IMR-90 (cell line): ENCODE data around the gene TSEN34. TPM values are rescaled to one million over a fixed set of nuclear protein-coding genes. Genes with fewer than 3 reads are reported as not detected.

Source experiments
- ATAC-seq: fragments of 200-7000 bp; cut with Tn5 transposase; 2 replicates; pipeline ENCODE4 v1.9.1; 2020; ENCODE audit warnings: low read depth, mild to moderate bottlenecking, moderate library complexity
- BruUV-seq: library from RNA; stranded (reverse); fragments of 400-500 nt; replicated peaks from 2 replicates; lab custom pipeline; 2021; lab: Mats Ljungman, UMichigan
- CTCF ChIA-PET: fragments of 300-600 bp; formaldehyde crosslinking; extraction: SDS; loops from one replicate; lab custom pipeline; 2021; ENCODE audit warnings: antibody characterized with exemption; lab: Yijun Ruan, JAX
- POLR2A ChIA-PET: fragments of 300-600 bp; sonication (Branson Sonifier 250); formaldehyde crosslinking; loops from one replicate; lab custom pipeline; 2022; ENCODE audit warnings: antibody characterized with exemption; ENCODE audit not compliant: unreplicated experiment; lab: Charles Lee
- DNase-seq: peaks from one replicate; pipeline ENCODE4 v3.0.0; 2013
- H2AFZ ChIP-seq: replicated peaks from 2 replicates; pipeline ENCODE3; 2013; ENCODE audit warnings: low read length, mild to moderate bottlenecking; ENCODE audit not compliant: poor library complexity
- H2AK5ac ChIP-seq: 2 replicates; pipeline ENCODE4 v1.6.1; 2013; ENCODE audit warnings: low read depth, low read length, inconsistent platforms
- H2AK9ac ChIP-seq: replicated peaks from 2 replicates; pipeline ENCODE3; 2013; ENCODE audit warnings: mild to moderate bottlenecking, low read depth, low read length, moderate library complexity; ENCODE audit not compliant: poor library complexity
- H2BK120ac ChIP-seq: 2 replicates; pipeline ENCODE4 v1.6.1; 2013; ENCODE audit warnings: low read depth, low read length, inconsistent platforms
- H2BK15ac ChIP-seq: 3 replicates; pipeline ENCODE4 v1.6.1; 2013; ENCODE audit warnings: low read depth, low read length, inconsistent platforms
- H2BK20ac ChIP-seq: 2 replicates; pipeline ENCODE4 v1.6.1; 2013; ENCODE audit warnings: low read depth, mild to moderate bottlenecking, inconsistent platforms, low read length, moderate library complexity
- H2BK5ac ChIP-seq: 2 replicates; pipeline ENCODE4 v1.6.1; 2013; ENCODE audit warnings: mild to moderate bottlenecking, low read depth, low read length, inconsistent platforms; ENCODE audit not compliant: poor library complexity, severe bottlenecking
- H3K14ac ChIP-seq: replicated peaks from 2 replicates; pipeline ENCODE4 v1.6.1; 2013; ENCODE audit warnings: low read depth, low read length, inconsistent platforms
- H3K18ac ChIP-seq: 2 replicates; pipeline ENCODE4 v1.6.1; 2013; ENCODE audit warnings: low read depth, low read length, control low read depth
- H3K23ac ChIP-seq: 2 replicates; pipeline ENCODE4 v1.6.1; 2013; ENCODE audit warnings: low read depth, low read length, inconsistent platforms
- H3K27ac ChIP-seq: 2 replicates; pipeline ENCODE4 v1.5.1; 2013; ENCODE audit warnings: mild to moderate bottlenecking, control low read depth, low read length; ENCODE audit not compliant: insufficient read depth
- H3K27me3 ChIP-seq: 2 replicates; pipeline ENCODE4 v1.6.1; 2013; ENCODE audit warnings: low read length; ENCODE audit not compliant: control insufficient read depth, insufficient read depth
- H3K36me3 ChIP-seq: 2 replicates; pipeline ENCODE4 v1.6.1; 2013; ENCODE audit warnings: low read length, mixed read lengths; ENCODE audit not compliant: control insufficient read depth, insufficient read depth
- H3K4ac ChIP-seq: 2 replicates; pipeline ENCODE4 v1.6.1; 2013; ENCODE audit warnings: low read depth, low read length, inconsistent platforms
- H3K4me1 ChIP-seq: 2 replicates; pipeline ENCODE4 v1.6.1; 2013; ENCODE audit warnings: low read length, mixed read lengths; ENCODE audit not compliant: control insufficient read depth, insufficient read depth
- H3K4me2 ChIP-seq: 2 replicates; pipeline ENCODE4 v1.6.1; 2013; ENCODE audit warnings: low read depth, mild to moderate bottlenecking, control low read depth, low read length, moderate library complexity
- H3K4me3 ChIP-seq: 2 replicates; pipeline ENCODE4 v1.5.1; 2013; ENCODE audit warnings: low read depth, mild to moderate bottlenecking, control low read depth, low read length, moderate library complexity; ENCODE audit not compliant: insufficient read depth
- H3K56ac ChIP-seq: 2 replicates; pipeline ENCODE4 v1.6.1; 2013; ENCODE audit warnings: low read length, inconsistent platforms; ENCODE audit not compliant: insufficient read depth; ENCODE audit errors: extremely low read depth
- H3K79me1 ChIP-seq, 2 experiments: 2 replicates each; pipeline ENCODE4 v1.6.1; 2013; ENCODE audit warnings: low read length in 2 of 2, inconsistent platforms in 1 of 2, low read depth in 1 of 2
- H3K9ac ChIP-seq: 2 replicates; pipeline ENCODE4 v1.6.1; 2013; ENCODE audit warnings: low read depth, low read length, control low read depth
- H3K9me1 ChIP-seq: 2 replicates; pipeline ENCODE4 v1.6.1; 2013; ENCODE audit warnings: low read length, inconsistent platforms; ENCODE audit not compliant: insufficient read depth
- H3K9me3 ChIP-seq: 2 replicates; pipeline ENCODE4 v1.6.1; 2013; ENCODE audit warnings: low read length; ENCODE audit not compliant: control insufficient read depth, insufficient read depth
- H4K20me1 ChIP-seq: 2 replicates; pipeline ENCODE4 v1.6.1; 2013; ENCODE audit warnings: low read length, inconsistent platforms; ENCODE audit not compliant: insufficient read depth
- H4K5ac ChIP-seq: 2 replicates; pipeline ENCODE4 v1.6.1; 2013; ENCODE audit warnings: mild to moderate bottlenecking, low read depth, low read length, control low read depth
- H4K8ac ChIP-seq, 2 experiments: 2 replicates each; pipeline ENCODE4 v1.6.1; 2013; ENCODE audit warnings: low read depth in 2 of 2, low read length in 2 of 2, control low read depth in 1 of 2, inconsistent platforms in 1 of 2
- H4K91ac ChIP-seq: 2 replicates; pipeline ENCODE4 v1.6.1; 2013; ENCODE audit warnings: low read depth, low read length, inconsistent platforms; ENCODE audit not compliant: insufficient read depth
- BHLHE40 ChIP-seq: fragments of 150-350 bp; IDR thresholded peaks from 2 replicates; pipeline ENCODE4 v1.6.1; 2016; ENCODE audit warnings: mild to moderate bottlenecking, low read depth, low read length
- CEBPB ChIP-seq: IDR thresholded peaks from 2 replicates; pipeline ENCODE4 v1.6.1; 2012; ENCODE audit warnings: low read depth, low read length, improper control_type of control experiment
- CHD1 ChIP-seq: IDR thresholded peaks from 2 replicates; pipeline ENCODE4 v1.6.1; 2012; ENCODE audit warnings: low read depth, low read length, improper control_type of control experiment
- CTCF ChIP-seq: conservative IDR thresholded peaks from 2 replicates; pipeline ENCODE4 v1.5.1; 2012; ENCODE audit warnings: mild to moderate bottlenecking, low read depth, low read length, improper control_type of control experiment
- ELK1 ChIP-seq: fragments of 150-350 bp; IDR thresholded peaks from 2 replicates; pipeline ENCODE4 v1.6.1; 2016; ENCODE audit warnings: low read depth, mild to moderate bottlenecking, low read length, moderate library complexity, borderline replicate concordance
- FOS ChIP-seq: fragments of 150-350 bp; IDR thresholded peaks from 2 replicates; pipeline ENCODE4 v1.6.1; 2016; ENCODE audit warnings: low read depth, low read length
- MAFK ChIP-seq: IDR thresholded peaks from 2 replicates; pipeline ENCODE4 v1.6.1; 2012; ENCODE audit warnings: low read depth, low read length, improper control_type of control experiment
- MAZ ChIP-seq: IDR thresholded peaks from 2 replicates; pipeline ENCODE4 v1.6.1; 2012; ENCODE audit warnings: low read depth, mild to moderate bottlenecking, low read length, improper control_type of control experiment, moderate library complexity, borderline replicate concordance
- MXI1 ChIP-seq: IDR thresholded peaks from 2 replicates; pipeline ENCODE4 v1.6.1; 2012; ENCODE audit warnings: low read depth, mild to moderate bottlenecking, low read length, moderate library complexity, borderline replicate concordance
- POLR2A ChIP-seq: IDR thresholded peaks from 2 replicates; pipeline ENCODE4 v1.6.1; 2012; ENCODE audit warnings: mild to moderate bottlenecking, low read depth, low read length
- RAD21 ChIP-seq: IDR thresholded peaks from 2 replicates; pipeline ENCODE4 v1.6.1; 2012; ENCODE audit warnings: low read length, improper control_type of control experiment
- RFX5 ChIP-seq: IDR thresholded peaks from 2 replicates; pipeline ENCODE4 v1.8.0; 2012; ENCODE audit warnings: low read depth, mild to moderate bottlenecking, low read length, moderate library complexity
- SMC3 ChIP-seq: fragments of 150-350 bp; IDR thresholded peaks from 2 replicates; pipeline ENCODE4 v1.6.1; 2016; ENCODE audit warnings: low read depth, mild to moderate bottlenecking, antibody characterized with exemption, low read length, moderate library complexity
- USF2 ChIP-seq: fragments of 150-350 bp; IDR thresholded peaks from 2 replicates; pipeline ENCODE4 v1.6.1; 2017; ENCODE audit warnings: mild to moderate bottlenecking, antibody characterized with exemption, low read length, low read depth
- WGBS, 2 experiments: methylation state at CpG; one replicate each; pipeline versions ENCODE4 v1.1.5 to v1.1.7; 2013; ENCODE audit warnings: missing lambda C conversion rate in 2 of 2; ENCODE audit not compliant: insufficient read length in 1 of 2; ENCODE audit errors: extremely low coverage in 2 of 2; 5-methylcytosine and 5-hydroxymethylcytosine counted together
- dilution Hi-C: fragments of 300-500 bp; cut with HindIII; formaldehyde crosslinking; loops from one replicate; pipeline ENCODE4 v1.14.3; 2018; ENCODE audit warnings: low sequenced_read_pairs; ENCODE audit not compliant: unreplicated experiment
- in situ Hi-C: fragments of 300-500 bp; cut with MboI; formaldehyde crosslinking; loops from 3 replicates; pipeline ENCODE4 v1.14.3; 2019; ENCODE audit warnings: low sequenced_read_pairs, inconsistent platforms, mixed read lengths
- intact Hi-C: fragments of 100-400 bp; cut with micrococcal nuclease; formaldehyde crosslinking; loops from 2 replicates; pipeline ENCODE4 v1.10.0; 2022
- polyA plus RNA-seq, 3 experiments: library from polyadenylated mRNA; depleted of rRNA; stranded (reverse); fragments of >200 nt; gene quantifications; 2 replicates each; pipeline ENCODE4 v1.2.3, GENCODE V29; 2012; ENCODE audit warnings: low replicate concordance in 1 of 3
- total RNA-seq: library from RNA; depleted of rRNA; stranded (reverse); fragments of >200 nt; gene quantifications from 2 replicates; pipeline ENCODE4 v1.2.3, GENCODE V29; 2012

Gene TSEN34
- total and polyA plus RNA-seq, 2 of the 4 experiments (the other 2 are of a cell fraction), result 32.1 to 69.4 TPM

- Histone ChIP-seq H2BK5ac (peak within 1 kb of the TSS; percentile 96), H2BK120ac (peak within 1 kb of the TSS; percentile 88; the same call in 1 of the 2 replicates), H2BK15ac (peak within 1 kb of the TSS; percentile 91; the same call in 1 of the 3 replicates), H3K4me3 (peak within 1 kb of the TSS; percentile 70), H4K20me1 (peaks cover 16% of the 10 kb centered on the region), H3K27me3 (no peaks in the 10 kb centered on the region), H4K5ac (peak within 1 kb of the TSS; percentile 56), H3K9me1 (peaks cover 3% of the 10 kb centered on the region; the same call in 1 of the 2 replicates), H3K4me2 (peak within 1 kb of the TSS; percentile 89), H4K91ac (peak within 1 kb of the TSS; percentile 93), H2BK20ac (peak within 1 kb of the TSS; percentile 59; the same call in 1 of the 2 replicates), H3K23ac (peak within 1 kb of the TSS; percentile 94), H2AK5ac (peak within 1 kb of the TSS; percentile 91), H2AFZ (peak within 1 kb of the TSS; percentile 96), H2AK9ac (peak within 1 kb of the TSS; percentile 99), H3K27ac (peak within 1 kb of the TSS; percentile 93), H3K9me3 (no peaks in the 10 kb centered on the region), H3K56ac (peak within 1 kb of the TSS; percentile 90), H4K8ac (peak within 1 kb of the TSS; percentile 62 to 99), H3K14ac (peak within 1 kb of the TSS; percentile 94), H3K18ac (peak within 1 kb of the TSS; percentile 77), H3K4ac (peak within 1 kb of the TSS; percentile 96), H3K79me1 (peaks cover 24 to 50% of the 10 kb centered on the region in 2 experiments), H3K4me1 (peaks cover 5% of the 10 kb centered on the region), H3K9ac (peak within 1 kb of the TSS; percentile 88), H3K36me3 (peaks cover 17% of the 10 kb centered on the region)
- intact Hi-C loops (loop anchor here (2.0 kb wide), 1 partner anchor 20 kb away; no protein-coding TSS in a partner anchor), dilution Hi-C loops (no loop called here), in situ Hi-C loops (no loop called here)
- CTCF ChIA-PET, result interaction anchor here (0.8 to 1.1 kb wide), 2 partner anchors 76 to 201 kb away, joined by 3 read pairs; no protein-coding TSS in a partner anchor
- DNase-seq (no peak), ATAC-seq (peak; percentile 2)
- 0% methylated on average over 30 of the region's 64 CpGs; no CpG with 5 or more reads in 1 of the 2 experiments for WGBS, 2 experiments
- BruUV-seq, result no TSS peak
- POLR2A ChIA-PET, result interaction anchor here (0.6 to 1.9 kb wide), 4 partner anchors 10 to 30 kb away, joined by 3 to 8 read pairs (median 5); partner anchors contain the start of gene LENG1
- peak; percentile 38 for TF ChIP-seq CTCF
- TF ChIP-seq MXI1, result peak; percentile 60; the same call in 1 of the 2 replicates
- no peak for TF ChIP-seq CHD1
- no peak for TF ChIP-seq FOS
- TF ChIP-seq MAFK, result no peak
- TF ChIP-seq POLR2A, result peak; percentile 68
- TF ChIP-seq BHLHE40, result no peak
- no peak for TF ChIP-seq RFX5
- peak; percentile 9; the same call in 1 of the 2 replicates for TF ChIP-seq MAZ
- TF ChIP-seq USF2, result no peak
- TF ChIP-seq SMC3, result no peak
- no peak for TF ChIP-seq RAD21
- no peak for TF ChIP-seq ELK1
- no peak for TF ChIP-seq CEBPB
Observed at GRCh38 chr19:54189145-54189734, 1.9 kb upstream of the TSEN34 start, which contains the start of gene MBOAT7. TSS of gene MBOAT7 (minus strand) at chr19:54189580. CDS start at chr19:54188508, 1,072 bp downstream.
